H1 (cell line): ENCODE data around the gene ROR1. TPM values are rescaled to one million over a fixed set of nuclear protein-coding genes. Genes with fewer than 3 reads are reported as not detected.

Experiments used
- CTCF ChIA-PET: fragments of 300-600 bp; sonication (Branson Sonifier 250); formaldehyde crosslinking; loops from one replicate; lab custom pipeline; 2021; ENCODE audit not compliant: partially characterized antibody; lab: Charles Lee
- POLR2A ChIA-PET: fragments of 300-600 bp; sonication (Branson Sonifier 250); formaldehyde crosslinking; loops from one replicate; lab custom pipeline; 2021; ENCODE audit warnings: inconsistent platforms; ENCODE audit not compliant: partially characterized antibody; lab: Charles Lee
- DNase-seq, 2 experiments: peaks; one replicate each; pipeline versions ENCODE4 v3.0.0 to v3.0.0-alpha.2; 2010 to 2022; ENCODE audit warnings: low spot score in 2 of 2, low read depth in 1 of 2, mixed read lengths in 1 of 2
- FAIRE-seq: peaks from 2 replicates; lab custom pipeline; 2011; peaks lifted over from hg19 to GRCh38; lab: Jason Lieb, UNC
- H2AFZ ChIP-seq: 2 replicates; pipeline ENCODE4 v1.8.1; 2012; ENCODE audit warnings: low read length, inconsistent platforms
- H2AK5ac ChIP-seq: 2 replicates; pipeline ENCODE4 v1.6.1; 2013; ENCODE audit warnings: low read depth, low read length
- H2BK120ac ChIP-seq: replicated peaks from 2 replicates; pipeline ENCODE3; 2013; ENCODE audit warnings: low read depth, low read length, inconsistent platforms
- H2BK12ac ChIP-seq: 2 replicates; pipeline ENCODE4 v1.6.1; 2013; ENCODE audit warnings: low read depth, low read length
- H2BK15ac ChIP-seq: 2 replicates; pipeline ENCODE4 v1.6.1; 2013; ENCODE audit warnings: low read length
- H2BK20ac ChIP-seq: 2 replicates; pipeline ENCODE4 v1.6.1; 2013; ENCODE audit warnings: low read length
- H2BK5ac ChIP-seq: 2 replicates; pipeline ENCODE4 v1.6.1; 2013; ENCODE audit warnings: low read depth, low read length
- H3K14ac ChIP-seq: 2 replicates; pipeline ENCODE4 v1.6.1; 2013; ENCODE audit warnings: inconsistent platforms; ENCODE audit not compliant: insufficient read length
- H3K18ac ChIP-seq: 2 replicates; pipeline ENCODE4 v1.6.1; 2013; ENCODE audit warnings: low read length; ENCODE audit errors: extremely low read depth
- H3K23ac ChIP-seq: 2 replicates; pipeline ENCODE4 v1.6.1; 2013; ENCODE audit warnings: inconsistent platforms; ENCODE audit not compliant: insufficient read length
- H3K23me2 ChIP-seq: 2 replicates; pipeline ENCODE4 v1.6.1; 2013; ENCODE audit warnings: low read depth, low read length
- H3K27ac ChIP-seq: 2 replicates; pipeline ENCODE4 v1.6.1; 2011; ENCODE audit warnings: low read depth, low read length, inconsistent platforms
- H3K27me3 ChIP-seq, 4 experiments: replicated peaks in 1 of 4; 1 replicate in 1 of 4; 2 replicates in 3 of 4; pipeline versions ENCODE4 v1.6.1 to v1.8.1; 2011 to 2013; ENCODE audit warnings: low read length in 3 of 4, mild to moderate bottlenecking in 3 of 4, inconsistent platforms in 2 of 4, mixed read lengths in 2 of 4, moderate library complexity in 1 of 4; ENCODE audit not compliant: control insufficient read depth in 3 of 4, insufficient read depth in 3 of 4; ENCODE audit errors: extremely low read depth in 1 of 4
- H3K36me3 ChIP-seq, 4 experiments: 2 replicates each; pipeline versions ENCODE4 v1.6.1 to v1.8.1; 2011 to 2013; ENCODE audit warnings: mild to moderate bottlenecking in 4 of 4, low read length in 3 of 4, moderate library complexity in 2 of 4, control low read depth in 1 of 4, inconsistent platforms in 1 of 4; ENCODE audit not compliant: insufficient read depth in 4 of 4, control insufficient read depth in 2 of 4
- H3K4ac ChIP-seq: replicated peaks from 2 replicates; pipeline ENCODE3; 2013; ENCODE audit warnings: low read length, low read depth, mixed read lengths, inconsistent platforms; ENCODE audit not compliant: insufficient read length
- H3K4me1 ChIP-seq, 4 experiments: replicated peaks in 1 of 4; 1 replicate in 1 of 4; 2 replicates in 3 of 4; pipeline versions ENCODE4 v1.6.1 to v1.8.1; 2011 to 2013; ENCODE audit warnings: low read length in 3 of 4, inconsistent platforms in 2 of 4, mixed read lengths in 1 of 4; ENCODE audit not compliant: insufficient read depth in 4 of 4, control insufficient read depth in 3 of 4
- H3K4me2 ChIP-seq, 2 experiments: 2 replicates each; pipeline versions ENCODE4 v1.6.1 to v1.8.1; 2011 to 2013; ENCODE audit warnings: low read depth in 2 of 2, low read length in 2 of 2, control low read depth in 1 of 2, inconsistent platforms in 1 of 2, mild to moderate bottlenecking in 1 of 2; ENCODE audit not compliant: insufficient read depth in 1 of 2
- H3K4me3 ChIP-seq, 4 experiments: fragments of 200-600, 300-600 bp in 1 of 4; sonication (generic), shearing (Covaris generic), sonication (Bioruptor Twin) in 1 of 4; 2 replicates each; pipeline versions ENCODE4 v1.5.1 to v1.8.1; 2011 to 2016; ENCODE audit warnings: low read length in 4 of 4, low read depth in 3 of 4, control low read depth in 2 of 4, inconsistent platforms in 2 of 4, mild to moderate bottlenecking in 2 of 4, mixed read lengths in 1 of 4, moderate library complexity in 1 of 4; ENCODE audit not compliant: insufficient read depth in 2 of 4; ENCODE audit errors: extremely low read depth in 1 of 4
- H3K56ac ChIP-seq: replicated peaks from 2 replicates; pipeline ENCODE3; 2013; ENCODE audit warnings: low read depth, mild to moderate bottlenecking, mixed read lengths, low read length, inconsistent platforms; ENCODE audit not compliant: insufficient read length
- H3K79me1 ChIP-seq: 2 replicates; pipeline ENCODE4 v1.6.1; 2013; ENCODE audit warnings: low read depth, low read length, control low read depth
- H3K79me2 ChIP-seq, 2 experiments: 2 replicates each; pipeline versions ENCODE4 v1.6.1 to v1.8.1; 2012 to 2013; ENCODE audit warnings: low read length in 2 of 2, mild to moderate bottlenecking in 2 of 2, inconsistent platforms in 1 of 2; ENCODE audit not compliant: insufficient read depth in 2 of 2, control insufficient read depth in 1 of 2
- H3K9ac ChIP-seq, 4 experiments: replicated peaks in 1 of 4; 1 replicate in 1 of 4; 2 replicates in 3 of 4; pipeline versions ENCODE4 v1.6.1 to v1.8.1; 2011 to 2013; ENCODE audit warnings: low read depth in 3 of 4, low read length in 3 of 4, control low read depth in 2 of 4, mild to moderate bottlenecking in 2 of 4, moderate library complexity in 2 of 4, inconsistent platforms in 1 of 4; ENCODE audit errors: extremely low read depth in 1 of 4
- H3K9me3 ChIP-seq, 2 experiments: 2 replicates each; pipeline versions ENCODE4 v1.6.1 to v1.8.1; 2012 to 2013; ENCODE audit warnings: mild to moderate bottlenecking in 2 of 2, moderate library complexity in 2 of 2, control low read depth in 1 of 2, inconsistent platforms in 1 of 2, low read depth in 1 of 2, low read length in 1 of 2, mixed read lengths in 1 of 2; ENCODE audit not compliant: insufficient read depth in 2 of 2
- H4K20me1 ChIP-seq, 2 experiments: replicated peaks in 1 of 2; 2 replicates each; pipeline versions ENCODE3 to v1.8.1; 2011 to 2013; ENCODE audit warnings: inconsistent platforms in 2 of 2, low read length in 2 of 2, mild to moderate bottlenecking in 1 of 2; ENCODE audit not compliant: insufficient read depth in 2 of 2, control insufficient read depth in 1 of 2
- H4K5ac ChIP-seq: 2 replicates; pipeline ENCODE4 v1.6.1; 2013; ENCODE audit warnings: low read length, low read depth, mixed read lengths, inconsistent platforms; ENCODE audit not compliant: insufficient read length
- H4K8ac ChIP-seq: 2 replicates; pipeline ENCODE4 v1.8.0; 2013; ENCODE audit warnings: mild to moderate bottlenecking, moderate library complexity, low read length, inconsistent platforms; ENCODE audit not compliant: insufficient read depth; ENCODE audit errors: extremely low read depth
- H4K91ac ChIP-seq: replicated peaks from 2 replicates; pipeline ENCODE3; 2013; ENCODE audit warnings: low read length, mixed read lengths, inconsistent platforms; ENCODE audit not compliant: insufficient read length
- CBX5 ChIP-seq: fragments of 300-800, 300-1000 bp; sonication (generic); IDR thresholded peaks from 2 replicates; pipeline ENCODE4 v1.7.1; 2016; ENCODE audit warnings: antibody characterized with exemption, low read length, low read depth
- CBX8 ChIP-seq: fragments of 300-800, 300-1000 bp; sonication (generic); IDR thresholded peaks from 2 replicates; pipeline ENCODE4 v1.7.1; 2016; ENCODE audit warnings: low read depth, low read length, borderline replicate concordance
- CEBPB ChIP-seq: IDR thresholded peaks from 2 replicates; pipeline ENCODE4 v1.6.1; 2012; ENCODE audit warnings: low read depth, low read length
- CTBP2 ChIP-seq: IDR thresholded peaks from 2 replicates; pipeline ENCODE4 v1.7.0; 2011; ENCODE audit warnings: borderline replicate concordance, mild to moderate bottlenecking, moderate library complexity, mixed read lengths, low read length; ENCODE audit not compliant: insufficient read depth, insufficient read length
- POLR2AphosphoS5 ChIP-seq: IDR thresholded peaks from 2 replicates; pipeline ENCODE4 v1.6.1; 2011; ENCODE audit warnings: low read depth, low read length
- SAP30 ChIP-seq: fragments of 300-600 bp; sonication (generic); IDR thresholded peaks from 2 replicates; pipeline ENCODE4 v1.7.1; 2012; ENCODE audit warnings: low read length, moderate library complexity, mild to moderate bottlenecking, inconsistent platforms; ENCODE audit not compliant: insufficient read depth, insufficient replicate concordance
- SIN3A ChIP-seq, 2 experiments: IDR thresholded peaks in 1 of 2; conservative IDR thresholded peaks in 1 of 2; 2 replicates each; pipeline ENCODE4 v1.6.1; 2011 to 2012; ENCODE audit warnings: low read length in 2 of 2, improper control_type of control experiment in 1 of 2, low read depth in 1 of 2, mild to moderate bottlenecking in 1 of 2
- SIRT6 ChIP-seq: IDR thresholded peaks from one replicate; pipeline ENCODE4 v1.7.1; 2012; ENCODE audit warnings: low read length, inconsistent platforms
- TCF12 ChIP-seq: IDR thresholded peaks from 2 replicates; pipeline ENCODE4 v1.6.1; 2011; ENCODE audit warnings: low read depth, mild to moderate bottlenecking, low read length
- polyA plus RNA-seq, 7 experiments: library from polyadenylated mRNA; depleted of rRNA in 3 of 7; stranded (reverse) in 5 of 7; unstranded in 2 of 7; fragments of >200 nt in 5 of 7; fragments of 200-250 nt in 2 of 7; gene quantifications; 1 replicate in 5 of 7; 2 replicates in 1 of 7; 4 replicates in 1 of 7; pipeline versions ENCODE4 v1.2.1 to v1.2.3, GENCODE V29; 2011 to 2013; ENCODE audit warnings: missing spikeins in 2 of 7, mixed read lengths in 2 of 7
- total RNA-seq: library from RNA; stranded (reverse); fragmentation: NEBNext Ultra II Directional; extraction: Animal tissue kit (Norgen Biotek cat#: 25700); gene quantifications from 2 replicates; pipeline ENCODE4 v1.2.1, GENCODE V29; 2021

The ROR1 gene
- total and polyA plus RNA-seq, 2 of the 8 experiments (the other 6 are each of a cell fraction or from before 2014, with no cell fraction given), result 33.6 to 73.6 TPM

- Histone ChIP-seq H3K9ac (no peak overlapping the region), H2BK120ac (no peak overlapping the region), H2AK5ac (no peak overlapping the region), H4K5ac (no peak overlapping the region), H3K27ac (0 out of 2 replicates have a peak overlapping the region, but pooled peaks have one; percentile 14), H3K23me2 (no peaks in the 10 kb centered on the region)
- CTCF ChIA-PET, result interaction anchor here (1.5 to 1.7 kb wide), 2 partner anchors 307 to 372 kb away, joined by 3 read pairs; no protein-coding TSS in a partner anchor
- TF ChIP-seq CBX8, result no peak
- TF ChIP-seq CTBP2, result no peak
- TF ChIP-seq CEBPB, result no peak
- TF ChIP-seq SAP30, result no peak
- TF ChIP-seq POLR2AphosphoS5, result no peak
- TF ChIP-seq TCF12, result no peak
- TF ChIP-seq SIN3A (conservative IDR thresholded peaks at IDR 0.05 in 1 of 2, IDR thresholded peaks at IDR 0.05 in 1 of 2; ENCODE audit: low read depth in 1 of 2, low read length in 2 of 2), result no peak
- TF ChIP-seq CBX5, result no peak
- no peak for TF ChIP-seq SIRT6
- TF ChIP-seq, all 59 proteins: peak for 0
- Histone ChIP-seq H3K9me3 (no peaks in the 10 kb centered on the region), H4K8ac (no peak overlapping the region), H3K36me3 (peaks cover 0 to 5% (median 0%) of the 10 kb centered on the region in 4 experiments; a peak in 1 of 8 replicates), H3K4me3 (no peak overlapping the region), H3K4me1 (peaks cover 3 to 18% (median 14%) of the 10 kb centered on the region in 4 experiments), H3K56ac (no peak overlapping the region), H2BK12ac (peak overlapping the region; percentile 82; the same call in 1 of the 2 replicates), H3K14ac (no peak overlapping the region), H3K4ac (no peak overlapping the region), H4K20me1 (peaks cover 5 to 8% of the 10 kb centered on the region in 2 experiments), H2BK15ac (no peak overlapping the region), H2AFZ (no peak overlapping the region), H4K91ac (no peak overlapping the region), H2BK20ac (no peak overlapping the region), H3K27me3 (no peaks in the 10 kb centered on the region), H3K23ac (no peak overlapping the region), H2BK5ac (0 out of 2 replicates have a peak overlapping the region, but pooled peaks have one; percentile 69), H3K18ac (no peak overlapping the region), H3K79me1 (peaks cover 6% of the 10 kb centered on the region; the same call in 1 of the 2 replicates), H3K79me2 (peaks cover 0 to 58% of the 10 kb centered on the region in 2 experiments; a peak in 2 of 4 replicates), H3K4me2 (peak overlapping the region in 1 of 2 experiments; percentile 59; a peak in 1 of 4 replicates)
- POLR2A ChIA-PET, result interaction anchor here (0.7 kb wide), 1 partner anchor 10 kb away, joined by 3 read pairs; no protein-coding TSS in a partner anchor
- DNase-seq (no peak), FAIRE-seq (no peak)
Measured at GRCh38 chr1:64046891-64047290, 273.1 kb downstream of the ROR1 start.
